GM12872 (cell line): Measurements from ENCODE around the gene CPA1.

Experiments used
- CTCF ChIP-seq: IDR thresholded peaks from 3 replicates; pipeline ENCODE4 v1.5.1; 2011; ENCODE audit warnings: low read depth, mild to moderate bottlenecking, low read length, moderate library complexity; ENCODE audit not compliant: insufficient read depth

Gene CPA1

GRCh38 chr7:130386876-130387275, 6.6 kb downstream of the CPA1 start:
- no peak for TF ChIP-seq CTCF

- TF ChIP-seq CTCF = no peak
Measured at GRCh38 chr7:130387306-130387627, 7.0 kb downstream of the CPA1 start.

GRCh38 chr7:130387628-130388403, 7.5 kb downstream of the CPA1 start:
- no peak for TF ChIP-seq CTCF

GRCh38 chr7:130388671-130389070, 8.4 kb downstream of the CPA1 start:
- no peak for TF ChIP-seq CTCF

- TF ChIP-seq CTCF = no peak
Measured at GRCh38 chr7:130390486-130390885, 10.2 kb downstream of the CPA1 start.

- TF ChIP-seq CTCF = no peak
Measured at GRCh38 chr7:130393101-130393561, 12.8 kb downstream of the CPA1 start.

- TF ChIP-seq CTCF = no peak
Measured at GRCh38 chr7:130393841-130394411, 13.6 kb downstream of the CPA1 start.
